Peyer's patch (tissue), 4 donors: ENCODE data around the gene DEAF1. TPM values are rescaled to one million over a fixed set of nuclear protein-coding genes. Genes with fewer than 3 reads are reported as not detected.

ENCODE experiments used
- DNase-seq, 3 donors: peaks; one replicate each; pipeline ENCODE4 v3.0.0-alpha.2; 2017 to 2019
- H3K27ac ChIP-seq, 4 donors: fragments of 200-600 bp; sonication (generic); one replicate each; pipeline ENCODE4 v1.5.1; 2016 to 2019
- H3K27me3 ChIP-seq, 2 donors: fragments of 200-600 bp; sonication (generic); one replicate each; pipeline ENCODE4 v1.5.1; 2019
- H3K36me3 ChIP-seq, 3 donors: fragments of 200-600 bp; sonication (generic); one replicate each; pipeline ENCODE4 v1.5.1; 2016 to 2019
- H3K4me1 ChIP-seq, 4 donors: fragments of 200-600 bp; sonication (generic); one replicate each; pipeline ENCODE4 v1.5.1; 2016 to 2019
- H3K4me3 ChIP-seq, 4 donors: fragments of 200-600 bp; sonication (generic); 1 replicate in 3 of 4; 2 replicates in 1 of 4; pipeline ENCODE4 v1.5.1; 2016 to 2019; ENCODE audit warnings: mild to moderate bottlenecking in 1 of 4
- H3K9me3 ChIP-seq, 4 donors: fragments of 200-600 bp; sonication (generic); one replicate each; pipeline ENCODE4 v1.5.1; 2016 to 2019; ENCODE audit warnings: mild to moderate bottlenecking in 1 of 4
- CTCF ChIP-seq, 6 experiments: fragments of 450-650 bp in 4 of 6; fragments of 200-600 bp in 2 of 6; sonication (generic) in 1 of 6; IDR thresholded peaks; one replicate each; pipeline ENCODE4 v1.5.1; 2017 to 2019; ENCODE audit warnings: antibody characterized with exemption in 6 of 6, mild to moderate bottlenecking in 3 of 6, moderate library complexity in 1 of 6
- POLR2A ChIP-seq, 2 donors: fragments of 450-650 bp; IDR thresholded peaks; one replicate each; pipeline ENCODE4 v1.5.1; 2017; ENCODE audit warnings: antibody characterized with exemption in 2 of 2, mild to moderate bottlenecking in 2 of 2, moderate library complexity in 2 of 2
- total RNA-seq, 4 donors: library from RNA; depleted of rRNA; stranded (reverse); fragments of >200 nt; gene quantifications; one replicate each; pipeline ENCODE4 v1.1.0, GENCODE V29; 2016

The DEAF1 gene
- total RNA-seq, 4 donors from 2014 or later, result 14.9 to 56.2 (median 47.0) TPM

GRCh38 chr11:640021-640706 is 54.9 kb downstream of the DEAF1 start:
- H3K36me3 ChIP-seq, result peaks cover 0 to 13% (median 0%) of the 10 kb centered on the region in 3 donors
- DNase-seq, result peak in 1 of 3 donors; percentile 44
- peak overlapping the region in 1 of 4 donors; percentile 12 for H3K4me3 ChIP-seq
- H3K27ac ChIP-seq, result no peak overlapping the region
- TF ChIP-seq POLR2A (IDR thresholded peaks at IDR 0.05) (no peak), CTCF (IDR thresholded peaks at IDR 0.05) (no peak)
- H3K9me3 ChIP-seq, result no peaks in the 10 kb centered on the region
- peaks cover 0 to 20% (median 11%) of the 10 kb centered on the region in 4 donors for H3K4me1 ChIP-seq
- H3K27me3 ChIP-seq, result peaks cover 0 to 10% of the 10 kb centered on the region in 2 donors

- Histone ChIP-seq H3K4me3 (peak overlapping the region in 1 of 4 donors; percentile 12), H3K4me1 (peaks cover 0 to 20% (median 11%) of the 10 kb centered on the region in 4 donors), H3K27me3 (peaks cover 0 to 10% of the 10 kb centered on the region in 2 donors), H3K36me3 (peaks cover 0 to 11% (median 0%) of the 10 kb centered on the region in 3 donors), H3K27ac (no peak overlapping the region), H3K9me3 (no peaks in the 10 kb centered on the region)
- DNase-seq, result no peak
- TF ChIP-seq CTCF (IDR thresholded peaks at IDR 0.05) (no peak), POLR2A (IDR thresholded peaks at IDR 0.05) (no peak)
These were observed 55.6 kb downstream of the DEAF1 start for GRCh38 chr11:639332-639955.

- Histone ChIP-seq H3K36me3 (peaks cover 0 to 5% (median 0%) of the 10 kb centered on the region in 3 donors), H3K27me3 (peaks cover 0 to 10% of the 10 kb centered on the region in 2 donors), H3K9me3 (no peaks in the 10 kb centered on the region), H3K27ac (no peak overlapping the region), H3K4me3 (no peak overlapping the region), H3K4me1 (peaks cover 0 to 20% (median 11%) of the 10 kb centered on the region in 4 donors)
- TF ChIP-seq POLR2A (IDR thresholded peaks at IDR 0.05), result no peak
- TF ChIP-seq CTCF (IDR thresholded peaks at IDR 0.05), result no peak
- DNase-seq, result peak in 1 of 3 donors; percentile 25
These were observed 56.2 kb downstream of the DEAF1 start for GRCh38 chr11:638631-639331.

DNA sequence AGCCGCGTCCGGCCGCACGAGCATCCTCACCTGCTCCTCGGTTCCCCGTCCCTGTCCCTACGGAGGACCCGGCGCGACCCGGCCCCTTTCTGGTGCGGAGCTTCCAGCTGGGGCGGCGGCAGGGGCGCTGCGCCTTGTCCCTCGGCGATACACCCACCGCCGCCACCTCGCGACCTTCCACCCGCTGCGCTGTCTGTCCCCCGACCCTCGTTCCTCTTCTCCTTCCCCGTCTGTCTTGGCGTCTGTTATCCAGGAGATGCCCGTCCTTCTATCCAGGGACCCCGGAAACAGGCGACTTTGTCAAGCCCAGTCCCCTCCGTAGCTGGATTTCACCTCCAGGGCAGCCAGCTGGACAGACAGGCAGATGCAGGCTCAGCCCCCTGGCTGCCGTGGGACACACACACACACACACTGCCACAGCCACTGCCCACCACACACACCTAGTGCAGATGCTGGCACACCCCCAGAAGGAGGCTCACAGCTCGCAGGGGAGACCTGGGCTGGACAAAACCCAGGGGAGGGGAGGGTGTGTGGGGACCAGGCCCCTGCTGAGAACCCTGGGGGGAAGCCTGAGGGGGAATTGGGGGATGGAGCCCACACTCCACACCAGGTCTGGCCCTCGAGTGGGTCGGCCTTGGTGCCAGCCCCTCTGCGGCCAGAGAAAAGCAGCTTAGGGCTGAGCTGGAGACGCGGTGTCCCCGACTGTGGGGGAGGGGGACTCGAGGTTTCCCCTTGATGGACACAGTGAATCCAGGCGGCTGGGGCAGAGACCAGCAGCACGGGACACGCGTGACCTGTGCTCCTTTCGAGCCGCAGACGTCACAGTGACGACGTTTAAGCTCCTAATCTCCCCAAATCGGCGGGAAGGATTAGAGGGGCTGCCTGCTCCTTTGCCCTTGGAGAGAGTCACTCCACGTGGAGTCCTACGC is 57.2 kb downstream of the DEAF1 start:
- H3K27ac ChIP-seq, result no peak overlapping the region
- no peaks in the 10 kb centered on the region for H3K36me3 ChIP-seq
- H3K27me3 ChIP-seq, result peaks cover 0 to 10% of the 10 kb centered on the region in 2 donors
- no peaks in the 10 kb centered on the region for H3K9me3 ChIP-seq
- peak overlapping the region in 2 of 4 donors; percentile 35 to 46 for H3K4me3 ChIP-seq
- no peak for TF ChIP-seq CTCF (IDR thresholded peaks at IDR 0.05)
- TF ChIP-seq POLR2A (IDR thresholded peaks at IDR 0.05), result no peak
- peaks cover 0 to 20% (median 11%) of the 10 kb centered on the region in 4 donors for H3K4me1 ChIP-seq
- DNase-seq, result no peak

GRCh38 chr11:637333-637592 is 57.8 kb downstream of the DEAF1 start:
- Histone ChIP-seq H3K27me3 (peaks cover 0 to 10% of the 10 kb centered on the region in 2 donors), H3K4me1 (peaks cover 0 to 20% (median 11%) of the 10 kb centered on the region in 4 donors), H3K27ac (no peak overlapping the region), H3K9me3 (no peaks in the 10 kb centered on the region), H3K36me3 (no peaks in the 10 kb centered on the region), H3K4me3 (peak overlapping the region in 3 of 4 donors; percentile 31 to 46 (median 35))
- TF ChIP-seq POLR2A (IDR thresholded peaks at IDR 0.05) (no peak), CTCF (IDR thresholded peaks at IDR 0.05) (no peak)
- DNase-seq, result no peak
